NB4 (cell line): ENCODE measurements around the gene OR10K1.
A peak's percentile ranks its signal among the peaks of the same experiment; 100 is the strongest.

Experiments used
- CTCF ChIP-seq: IDR thresholded peaks from one replicate; pipeline ENCODE4 v1.5.1; 2012; ENCODE audit warnings: low read depth, low read length
- MAX ChIP-seq: IDR thresholded peaks from 2 replicates; pipeline ENCODE4 v1.6.1; 2011; ENCODE audit warnings: low read depth, low read length
- MYC ChIP-seq: IDR thresholded peaks from 2 replicates; pipeline ENCODE4 v1.6.1; 2011; ENCODE audit warnings: low read depth, low read length
- POLR2A ChIP-seq: IDR thresholded peaks from 2 replicates; pipeline ENCODE4 v1.6.1; 2011; ENCODE audit warnings: mild to moderate bottlenecking; ENCODE audit not compliant: insufficient read length; ENCODE audit errors: extremely low read depth

GRCh38 chr1:158506369-158506987 is 44.8 kb downstream of the OR10K1 start:
- TF ChIP-seq CTCF (peak; percentile 73), POLR2A (no peak), MAX (no peak), MYC (no peak)
